HG02763 (cell line): Measurements from ENCODE around the gene NKX2-1.
"Not testable (repeated sequence)": the region's sequence is repeated elsewhere in the genome, so short reads cannot be mapped to it uniquely, and the experiment has no call there.

Experiments used
- ATAC-seq: cut with Tn5 transposase; IDR thresholded peaks from one replicate; pipeline ENCODE4 v1.9.1; 2021; ENCODE audit warnings: mild to moderate bottlenecking, moderate library complexity; ENCODE audit not compliant: unreplicated experiment

NKX2-1 gene

GRCh38 chr14:36519431-36520321, at the start of gene NKX2-1:
Gene NKX2-1, minus strand, starts transcription at chr14:36520232. Its CDS starts 103 bp downstream, at chr14:36520129.
- ATAC-seq, result no peak

GRCh38 chr14:36556811-36557433, 36.9 kb upstream of the NKX2-1 start:
- no peak for ATAC-seq

- no peak for ATAC-seq
Observed at GRCh38 chr14:36555998-36556743, 36.1 kb upstream of the NKX2-1 start.

GRCh38 chr14:36553656-36554260, 33.7 kb upstream of the NKX2-1 start:
- ATAC-seq, result no peak

- no peak for ATAC-seq
Observed at GRCh38 chr14:36550899-36551298, 30.9 kb upstream of the NKX2-1 start.

GRCh38 chr14:36544280-36544679, 24.2 kb upstream of the NKX2-1 start:
- ATAC-seq, result not testable (repeated sequence)

- no peak for ATAC-seq
Observed at GRCh38 chr14:36538051-36538450, 18.0 kb upstream of the NKX2-1 start.

- no peak for ATAC-seq
Observed at GRCh38 chr14:36529062-36529461, 9.0 kb upstream of the NKX2-1 start.

- no peak for ATAC-seq
Observed at GRCh38 chr14:36525746-36526099, 5.7 kb upstream of the NKX2-1 start.

GRCh38 chr14:36524874-36525745, 5.1 kb upstream of the NKX2-1 start:
- ATAC-seq, result no peak

GRCh38 chr14:36524220-36524837, 4.3 kb upstream of the NKX2-1 start:
- ATAC-seq, result no peak

- ATAC-seq, result no peak
Observed at GRCh38 chr14:36522972-36523715, 3.1 kb upstream of the NKX2-1 start.

- ATAC-seq, result no peak
Observed at GRCh38 chr14:36522347-36522971, 2.4 kb upstream of the NKX2-1 start.

GRCh38 chr14:36521598-36522345, 1.7 kb upstream of the NKX2-1 start:
- no peak for ATAC-seq

GRCh38 chr14:36520601-36521525, 831 bp upstream of the NKX2-1 start:
- ATAC-seq, result no peak

- no peak for ATAC-seq
Observed at GRCh38 chr14:36518586-36519430, 1.2 kb downstream of the NKX2-1 start.
